Measurements from ENCODE around the gene DNAH14. TPM values are rescaled to one million over a fixed set of nuclear protein-coding genes. Genes with fewer than 3 reads are reported as not detected.

DNAH14 gene
- total RNA-seq, 1 donor from 2014 or later, result 4.8 TPM

- DNase-seq (ENCODE audit: low read depth in 2 of 2), result no peak
Observed at GRCh38 chr1:225448146-225448805, 518.8 kb downstream of the DNAH14 start.

All from lung microvascular endothelial cell (primary cell).